HG03280 (cell line): ENCODE results near the gene SLC32A1.
A peak's percentile ranks its signal among the peaks of the same experiment; 100 is the strongest.

Experiments used
- ATAC-seq: cut with Tn5 transposase; IDR thresholded peaks from one replicate; pipeline ENCODE4 v1.9.1; 2021; ENCODE audit warnings: mild to moderate bottlenecking, moderate library complexity; ENCODE audit not compliant: unreplicated experiment

SLC32A1 gene

DNA sequence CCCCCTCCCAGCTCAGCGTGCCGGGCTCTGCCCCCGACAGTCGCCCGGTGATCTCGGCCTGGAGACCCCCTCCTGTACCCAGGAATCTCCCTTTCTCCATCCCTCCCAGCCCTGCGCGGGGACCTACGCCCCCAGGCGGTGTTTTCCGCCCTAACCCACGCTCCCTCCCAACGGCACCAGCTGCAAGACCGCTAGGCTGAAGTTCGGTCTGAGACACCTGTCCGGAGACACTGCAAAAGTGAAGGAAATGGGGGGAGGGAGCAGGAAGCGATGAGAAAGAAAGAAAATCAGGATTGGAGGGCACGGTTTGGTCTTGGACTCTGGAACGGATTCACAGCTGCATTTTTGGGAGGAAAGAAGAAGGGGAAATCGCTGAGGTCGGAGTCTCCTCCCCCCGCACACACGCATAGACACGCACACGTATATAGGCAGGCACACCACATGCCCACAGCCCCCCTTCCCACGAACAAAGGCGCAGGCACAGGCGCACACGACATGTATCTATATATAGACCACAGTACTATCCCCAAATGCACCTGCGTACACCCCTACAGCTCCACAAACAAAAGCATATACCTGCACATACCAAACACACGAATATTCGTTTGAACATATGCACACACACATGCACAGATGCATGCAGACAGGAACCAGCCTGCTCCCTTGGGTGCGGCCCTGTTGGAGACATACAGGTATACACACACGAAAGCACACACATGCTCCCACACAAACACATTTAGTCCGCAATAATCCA, 1.0 kb downstream of the SLC32A1 start:
- no peak for ATAC-seq

DNA sequence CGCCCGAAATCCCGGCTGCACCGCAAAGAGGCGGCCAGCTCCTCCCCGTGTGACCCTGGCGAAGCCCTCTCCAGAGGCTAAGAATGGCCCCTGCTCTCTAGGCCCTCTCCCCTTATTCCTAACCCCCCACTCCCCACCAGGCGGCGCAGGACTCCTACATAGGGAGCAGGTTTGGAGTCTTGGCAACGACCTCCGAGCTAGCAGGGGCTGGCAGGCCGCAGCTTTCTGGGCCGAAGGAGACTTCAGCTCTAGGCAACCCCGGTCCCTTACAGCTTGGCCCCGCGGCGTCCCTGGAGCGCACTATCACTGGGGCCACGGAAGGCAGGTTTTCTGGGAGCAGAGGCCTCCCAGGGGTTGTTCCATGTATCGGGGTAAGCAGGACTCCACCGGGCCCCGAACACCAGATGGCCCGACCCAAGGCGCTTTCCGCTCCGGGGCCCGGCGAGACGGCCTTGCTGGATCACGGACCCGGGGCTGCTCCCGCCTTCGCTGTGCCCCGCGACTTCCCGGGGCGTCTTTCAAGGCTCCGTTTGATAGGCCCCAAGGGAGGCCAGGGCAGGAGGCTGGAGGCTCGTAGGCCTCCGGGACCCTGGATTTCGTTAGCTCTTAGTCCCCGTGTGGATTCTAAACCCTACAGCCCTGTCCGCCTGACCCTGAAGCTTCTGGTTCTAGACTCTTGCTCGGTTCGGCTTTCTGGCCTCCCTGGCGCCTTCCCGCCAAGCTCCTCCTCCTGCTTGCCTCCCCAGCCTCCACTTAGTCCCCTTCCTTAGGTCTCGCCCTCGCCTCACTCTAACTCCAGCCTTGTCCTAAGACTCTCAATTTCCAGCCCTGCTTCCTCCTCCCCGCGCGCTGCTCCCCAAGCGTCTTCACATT, 1.9 kb downstream of the SLC32A1 start:
- no peak for ATAC-seq

DNA sequence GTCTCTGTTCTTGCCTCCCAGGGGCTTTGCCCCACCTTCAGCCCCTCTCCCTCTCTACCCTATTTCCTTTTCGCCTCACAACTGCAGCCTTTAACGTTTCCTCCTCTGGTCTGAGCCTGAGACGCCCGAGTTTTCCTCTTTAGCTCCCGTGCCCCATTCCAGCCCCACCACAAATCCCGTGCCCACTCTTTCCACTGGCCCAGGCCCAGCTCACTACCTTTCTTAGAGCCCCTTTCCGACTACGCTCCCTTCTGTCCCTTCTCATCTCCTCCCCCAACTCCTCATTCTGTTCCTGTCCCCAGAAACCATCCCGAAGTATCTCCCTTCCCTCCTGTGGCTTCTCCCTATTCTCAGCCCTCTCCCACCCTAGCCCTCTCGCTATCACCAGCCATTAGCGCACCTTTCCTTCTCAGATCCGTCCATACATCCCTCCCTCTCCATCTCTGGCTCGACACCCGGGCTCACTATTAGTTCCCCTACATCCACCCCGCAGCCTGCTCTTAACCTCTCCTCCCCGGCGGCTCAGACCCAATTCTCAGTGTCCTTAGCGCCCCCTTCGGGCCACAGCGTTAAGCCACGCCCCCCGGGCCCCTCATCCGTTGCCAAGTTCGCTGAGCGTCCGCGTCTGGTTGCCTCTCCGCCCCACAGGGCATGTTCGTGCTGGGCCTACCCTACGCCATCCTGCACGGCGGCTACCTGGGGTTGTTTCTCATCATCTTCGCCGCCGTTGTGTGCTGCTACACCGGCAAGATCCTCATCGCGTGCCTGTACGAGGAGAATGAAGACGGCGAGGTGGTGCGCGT, 2.7 kb downstream of the SLC32A1 start:
- no peak for ATAC-seq

DNA sequence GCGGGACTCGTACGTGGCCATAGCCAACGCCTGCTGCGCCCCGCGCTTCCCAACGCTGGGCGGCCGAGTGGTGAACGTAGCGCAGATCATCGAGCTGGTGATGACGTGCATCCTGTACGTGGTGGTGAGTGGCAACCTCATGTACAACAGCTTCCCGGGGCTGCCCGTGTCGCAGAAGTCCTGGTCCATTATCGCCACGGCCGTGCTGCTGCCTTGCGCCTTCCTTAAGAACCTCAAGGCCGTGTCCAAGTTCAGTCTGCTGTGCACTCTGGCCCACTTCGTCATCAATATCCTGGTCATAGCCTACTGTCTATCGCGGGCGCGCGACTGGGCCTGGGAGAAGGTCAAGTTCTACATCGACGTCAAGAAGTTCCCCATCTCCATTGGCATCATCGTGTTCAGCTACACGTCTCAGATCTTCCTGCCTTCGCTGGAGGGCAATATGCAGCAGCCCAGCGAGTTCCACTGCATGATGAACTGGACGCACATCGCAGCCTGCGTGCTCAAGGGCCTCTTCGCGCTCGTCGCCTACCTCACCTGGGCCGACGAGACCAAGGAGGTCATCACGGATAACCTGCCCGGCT, 3.4 kb downstream of the SLC32A1 start:
- ATAC-seq, result no peak

DNA sequence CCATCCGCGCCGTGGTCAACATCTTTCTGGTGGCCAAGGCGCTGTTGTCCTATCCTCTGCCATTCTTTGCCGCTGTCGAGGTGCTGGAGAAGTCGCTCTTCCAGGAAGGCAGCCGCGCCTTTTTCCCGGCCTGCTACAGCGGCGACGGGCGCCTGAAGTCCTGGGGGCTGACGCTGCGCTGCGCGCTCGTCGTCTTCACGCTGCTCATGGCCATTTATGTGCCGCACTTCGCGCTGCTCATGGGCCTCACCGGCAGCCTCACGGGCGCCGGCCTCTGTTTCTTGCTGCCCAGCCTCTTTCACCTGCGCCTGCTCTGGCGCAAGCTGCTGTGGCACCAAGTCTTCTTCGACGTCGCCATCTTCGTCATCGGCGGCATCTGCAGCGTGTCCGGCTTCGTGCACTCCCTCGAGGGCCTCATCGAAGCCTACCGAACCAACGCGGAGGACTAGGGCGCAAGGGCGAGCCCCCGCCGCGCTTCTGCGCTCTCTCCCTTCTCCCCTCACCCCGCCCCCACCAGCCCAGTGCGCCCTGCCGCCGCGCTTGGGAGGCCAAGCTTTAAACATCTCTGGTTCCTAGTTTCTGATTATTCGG, 4.0 kb downstream of the SLC32A1 start:
- no peak for ATAC-seq

DNA sequence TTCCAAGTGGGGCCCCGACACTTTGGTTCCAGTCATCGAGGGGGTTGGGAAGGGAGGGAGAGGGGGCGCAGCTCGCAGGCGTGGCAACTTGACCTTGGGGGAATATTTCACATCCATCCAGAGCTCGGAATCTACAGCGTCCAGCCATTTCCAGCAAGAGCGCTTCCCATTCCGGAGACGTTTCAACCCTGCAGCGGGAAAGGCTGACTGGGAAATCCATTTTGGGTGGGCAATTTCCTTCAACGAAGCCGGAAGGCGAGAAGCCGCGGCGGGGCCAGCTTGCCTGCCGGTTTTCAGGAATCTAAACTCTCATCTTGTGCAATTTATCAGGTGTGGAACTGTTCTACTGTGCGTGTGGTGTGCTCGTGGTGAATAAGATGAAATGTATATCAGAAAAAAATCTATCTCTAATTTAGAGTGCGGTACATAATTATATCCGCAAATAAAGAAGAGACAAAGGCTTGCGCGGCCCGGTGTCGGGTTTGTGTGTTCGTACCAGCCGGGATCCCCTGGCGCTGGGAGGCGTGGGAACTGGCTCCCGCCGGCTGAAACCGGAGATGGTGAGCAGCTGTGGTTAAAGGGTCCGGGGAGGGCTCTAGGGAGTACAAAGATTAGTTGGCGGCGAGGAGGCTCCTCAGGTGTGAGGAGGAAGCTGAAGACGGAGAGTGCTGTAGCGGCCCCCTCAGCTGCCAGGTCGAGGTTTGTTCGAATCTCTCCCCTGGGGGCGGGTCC, 4.8 kb downstream of the SLC32A1 start:
- no peak for ATAC-seq

DNA sequence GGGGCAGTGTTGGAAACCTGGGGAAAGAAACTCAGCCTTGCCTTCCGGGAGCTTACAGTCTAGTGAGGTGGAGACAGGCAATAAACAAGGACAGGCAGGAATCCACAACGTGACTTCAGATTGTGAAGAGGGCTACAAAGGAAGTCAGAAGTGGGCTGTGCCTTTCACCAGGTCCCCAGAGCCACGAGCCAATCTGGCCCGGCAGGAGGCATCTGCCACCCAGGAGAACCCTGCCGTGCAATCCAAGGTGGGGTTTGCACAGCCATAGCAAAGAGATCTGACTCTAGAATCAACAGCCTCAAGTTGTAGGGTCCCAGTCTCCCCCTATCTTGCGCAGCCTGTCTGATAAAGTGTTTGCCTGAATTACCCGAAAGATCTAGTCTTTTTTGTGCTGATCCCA, 5.5 kb downstream of the SLC32A1 start:
- no peak for ATAC-seq

DNA sequence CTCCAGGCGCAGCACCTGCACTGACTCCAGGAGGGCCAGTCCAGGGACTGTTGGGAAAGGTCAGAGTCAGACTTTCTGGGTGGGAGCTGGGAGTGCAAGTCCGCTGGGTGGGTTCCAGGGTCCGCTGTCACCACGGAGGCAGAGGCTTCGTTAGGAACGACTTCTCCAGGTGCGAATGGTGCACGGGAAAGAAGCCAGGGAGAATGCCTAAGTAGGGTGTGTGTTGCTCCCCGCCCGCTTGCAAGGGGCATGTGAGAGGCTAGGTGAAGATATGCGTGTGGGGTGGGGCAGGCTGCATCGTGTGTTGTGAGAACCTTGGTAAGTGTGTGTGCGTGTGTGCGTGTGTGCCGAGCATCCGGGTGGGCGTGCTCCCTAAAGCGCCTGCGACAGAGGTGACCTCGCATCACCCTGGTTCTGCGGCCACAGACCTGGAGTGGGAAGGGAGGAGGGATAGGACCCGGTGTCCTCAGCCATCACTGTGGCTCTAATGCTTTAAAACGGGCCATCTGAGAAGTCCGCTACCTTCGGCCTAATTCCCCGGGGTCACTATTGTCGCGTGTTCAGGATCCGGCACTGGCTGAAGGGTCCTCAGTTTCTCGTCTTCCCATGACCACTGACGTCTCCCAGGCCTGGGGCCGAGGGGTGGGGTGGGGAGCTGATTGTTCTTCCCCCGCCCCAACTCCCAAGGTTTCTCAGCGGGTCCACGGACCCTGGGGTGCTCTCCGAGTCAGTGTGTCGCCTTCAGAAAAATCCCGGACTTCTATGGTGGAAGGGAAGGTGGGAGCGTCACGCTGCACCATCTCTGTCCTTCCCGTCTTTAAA, 6.1 kb downstream of the SLC32A1 start:
- no peak for ATAC-seq

DNA sequence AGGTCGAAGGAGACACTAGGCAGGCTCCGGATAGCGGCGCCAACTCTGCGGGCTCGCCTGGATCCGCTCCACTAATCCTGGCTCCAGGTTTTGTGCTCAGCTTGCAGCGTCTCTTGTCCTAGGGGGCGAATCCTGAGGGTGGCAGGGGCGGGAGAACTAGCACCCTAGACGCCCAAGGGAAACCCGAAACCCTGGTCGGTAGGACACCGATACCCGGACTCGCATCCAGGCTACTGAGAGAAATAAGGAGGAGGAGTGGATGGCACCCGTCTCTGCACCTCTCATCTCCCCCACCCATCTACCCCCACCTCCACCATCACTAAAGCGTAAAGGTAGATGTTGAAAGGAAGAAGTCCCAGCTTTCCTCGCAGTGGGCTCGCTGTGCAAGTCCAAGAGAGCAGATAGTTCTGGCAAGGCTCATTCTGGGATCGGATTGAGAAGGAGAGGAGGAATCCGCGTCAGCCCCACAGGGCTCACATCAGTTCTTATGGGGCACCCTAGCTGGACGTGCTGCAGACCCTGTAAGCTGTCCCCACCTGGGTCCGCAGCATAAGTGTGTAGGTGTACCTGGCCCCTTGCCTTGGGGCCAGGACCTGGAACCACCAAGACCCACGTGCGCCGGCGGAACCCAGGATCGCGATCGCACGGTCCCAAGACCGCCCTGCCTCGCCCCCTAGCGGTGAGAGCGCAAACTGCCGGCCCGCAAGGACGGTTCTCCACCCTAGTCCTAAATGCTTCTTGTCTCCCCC, 6.9 kb downstream of the SLC32A1 start:
- ATAC-seq, result no peak

DNA sequence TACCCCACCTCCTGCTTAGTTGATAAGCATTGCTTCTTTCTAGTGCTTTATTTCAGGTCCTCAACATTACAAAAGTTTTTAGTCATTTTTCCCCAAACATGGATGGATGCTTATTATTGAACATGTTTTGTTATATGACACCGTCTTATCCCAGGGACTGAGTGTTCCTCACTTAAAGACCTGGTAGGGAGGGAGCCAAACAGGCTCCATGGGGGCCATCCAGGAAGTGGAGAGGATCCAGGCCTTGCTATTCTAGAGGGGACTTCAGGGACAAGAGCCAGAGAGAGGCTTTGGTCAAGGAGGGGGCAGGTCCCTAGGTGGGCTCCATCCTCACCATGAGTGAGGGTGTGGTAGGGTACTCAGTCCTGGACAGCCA, 7.4 kb downstream of the SLC32A1 start:
- no peak for ATAC-seq

DNA sequence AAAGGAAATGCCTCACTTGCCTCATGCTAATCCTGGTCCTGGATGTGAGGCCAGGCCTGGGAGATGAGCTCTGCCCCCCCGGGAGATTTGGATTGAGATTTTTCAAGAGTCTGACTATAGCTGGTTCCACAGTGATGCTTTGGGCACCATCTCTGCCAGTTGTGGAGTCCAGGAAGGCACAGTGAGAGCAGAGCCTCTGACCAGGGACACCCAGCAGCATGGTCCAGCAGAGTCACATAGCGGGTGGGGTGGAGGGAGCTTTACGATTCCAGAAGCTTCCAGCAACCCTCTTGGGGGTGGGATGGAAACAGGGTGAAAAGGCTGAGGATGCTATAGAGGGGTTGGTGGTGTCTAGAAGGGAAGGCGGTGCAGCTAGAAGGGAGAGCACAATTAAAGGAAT, 8.7 kb downstream of the SLC32A1 start:
- ATAC-seq, result no peak

DNA sequence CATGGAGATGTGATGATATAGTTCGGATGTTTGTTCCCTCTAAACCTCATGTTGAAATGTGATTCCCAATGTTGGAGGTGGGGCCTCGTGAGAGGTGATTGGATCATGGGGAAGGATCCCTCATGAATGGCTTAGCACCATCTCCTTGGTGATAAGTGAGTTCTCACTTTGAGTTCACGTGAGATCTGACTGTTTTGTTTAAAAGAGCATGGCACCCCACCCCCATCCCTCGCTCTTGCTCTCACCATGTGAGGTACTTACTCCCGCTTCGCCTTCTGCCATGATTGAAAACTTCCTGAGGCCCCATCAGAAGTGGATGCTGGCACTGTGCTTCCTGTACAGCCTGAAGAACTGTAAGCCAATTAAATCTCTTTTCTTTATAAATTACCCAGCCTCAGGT, 10.9 kb downstream of the SLC32A1 start:
- no peak for ATAC-seq

DNA sequence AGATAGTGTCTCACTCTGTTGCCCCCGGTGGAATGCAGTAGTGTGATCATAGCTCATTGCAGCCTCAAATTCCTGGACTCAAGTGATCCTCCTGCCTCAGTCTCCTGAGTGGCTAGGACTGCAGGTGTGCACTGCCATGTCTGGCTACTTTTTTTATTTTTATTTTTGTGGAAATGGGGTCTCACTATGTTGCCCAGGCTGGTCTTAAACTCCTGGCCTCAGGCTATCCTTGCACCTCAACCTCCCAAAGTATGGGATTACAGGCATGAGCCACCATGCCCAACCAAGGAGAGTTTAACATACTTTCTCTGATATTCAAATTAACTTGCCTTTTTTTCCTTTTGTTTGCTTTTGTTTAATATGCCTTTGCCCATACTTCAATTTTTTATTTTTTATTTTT, 13.6 kb downstream of the SLC32A1 start:
- ATAC-seq, result no peak

DNA sequence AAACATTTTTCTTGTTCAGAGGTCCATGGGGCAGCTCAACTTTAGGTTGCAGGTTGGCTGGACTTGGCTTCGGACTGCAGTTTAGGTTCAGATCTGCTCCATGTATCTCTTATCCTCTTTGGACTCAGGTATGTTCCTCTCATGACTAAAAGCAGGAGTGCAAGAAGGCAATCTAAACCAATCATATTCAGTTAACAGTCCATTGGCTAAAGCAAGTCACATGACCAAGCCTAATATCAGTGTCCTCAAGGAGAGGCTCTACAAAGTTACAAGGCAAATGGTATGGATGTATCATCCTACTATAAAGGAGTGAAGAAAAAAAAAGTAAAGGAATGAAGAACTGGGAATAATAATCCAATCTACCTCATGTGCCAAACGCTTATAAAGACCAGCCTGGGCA, 21.5 kb downstream of the SLC32A1 start:
- no peak for ATAC-seq

DNA sequence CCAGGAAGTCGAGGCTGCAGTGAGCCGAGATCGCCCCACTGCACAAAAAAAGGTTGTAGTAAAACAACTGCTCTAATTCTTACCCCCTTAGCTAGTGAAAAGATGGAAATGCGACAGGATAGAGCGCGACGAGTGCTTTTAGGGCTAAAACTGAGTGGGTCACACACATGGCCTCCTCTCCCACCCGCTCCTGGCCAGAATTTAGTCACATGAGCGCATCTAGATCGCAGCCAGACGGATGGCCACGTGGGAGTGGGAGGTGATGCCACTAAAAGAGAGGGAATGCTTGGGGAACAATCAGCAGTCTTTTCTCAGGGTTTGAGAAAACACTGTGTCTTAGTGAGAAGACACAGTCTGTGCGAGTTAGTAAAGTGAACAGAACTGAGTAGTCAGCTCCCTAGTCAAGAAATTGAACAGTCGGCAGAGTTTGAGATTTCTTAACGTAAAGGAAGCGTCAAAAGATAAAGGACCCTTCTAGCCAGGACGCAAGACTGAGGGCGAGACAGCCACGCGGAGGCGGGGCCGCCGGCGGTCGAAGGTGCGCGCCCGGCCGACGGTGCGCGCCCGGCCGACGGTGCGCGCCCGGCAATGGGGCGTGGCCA, 23.3 kb downstream of the SLC32A1 start:
- no peak for ATAC-seq

DNA sequence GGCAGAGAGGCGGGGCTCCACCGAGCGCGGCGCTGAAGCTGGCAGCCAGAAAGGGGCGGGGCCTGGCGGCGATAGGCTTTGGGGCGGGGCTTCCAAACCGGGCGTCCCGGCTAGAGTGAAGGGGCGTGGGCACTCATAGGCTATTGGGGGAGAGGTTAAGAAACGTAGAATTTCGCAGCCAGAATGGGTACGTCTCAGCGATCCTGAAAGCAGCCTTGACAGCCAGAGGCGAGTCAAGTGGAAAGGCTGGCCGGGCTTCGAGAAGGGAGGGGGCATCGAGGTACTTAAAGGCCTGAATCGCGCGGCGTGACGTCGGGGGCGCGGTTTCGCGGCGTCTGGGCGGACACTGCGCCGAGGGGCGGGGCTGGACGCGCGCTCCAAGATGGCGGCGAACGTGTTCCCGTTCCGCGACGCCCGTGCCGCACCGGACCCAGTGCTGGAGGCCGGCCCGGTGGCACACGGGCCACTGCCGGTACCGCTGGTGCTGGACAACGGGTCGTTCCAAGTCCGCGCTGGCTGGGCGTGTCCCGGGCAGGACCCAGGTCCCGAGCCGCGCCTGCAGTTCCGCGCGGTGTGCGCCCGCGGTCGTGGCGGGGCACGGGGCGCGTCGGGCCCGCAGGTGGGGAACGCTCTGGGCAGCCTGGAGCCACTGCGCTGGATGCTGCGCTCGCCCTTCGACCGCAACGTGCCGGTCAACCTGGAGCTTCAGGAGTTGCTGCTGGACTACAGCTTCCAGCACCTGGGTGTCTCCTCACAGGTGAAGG, 24.0 kb downstream of the SLC32A1 start, which contains the start of gene ACTR5:
ACTR5 (plus strand) TSS at position 364 of the 764 bp plus-strand sequence; CDS start at position 383, 19 bp downstream.
- peak; percentile 90 for ATAC-seq

DNA sequence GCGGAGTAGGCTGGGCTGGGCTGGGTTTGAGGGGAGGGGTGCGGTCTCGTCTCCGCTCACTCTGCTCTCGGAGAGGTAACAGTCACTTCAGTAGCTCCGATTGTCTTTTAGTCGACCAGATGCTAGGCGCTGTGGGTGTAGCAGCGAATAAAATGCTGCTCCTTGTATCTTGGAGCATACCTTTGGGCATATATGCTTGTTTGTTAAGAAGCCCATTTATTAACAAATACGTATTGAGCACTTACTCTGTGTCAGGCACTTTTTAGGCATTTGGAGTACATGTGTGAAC, 24.5 kb downstream of the SLC32A1 start:
- peak; percentile 29 for ATAC-seq
